GM21576 (cell line): ENCODE data around the gene MGP.

Source experiments
- ATAC-seq: cut with Tn5 transposase; IDR thresholded peaks from one replicate; pipeline ENCODE4 v1.9.1; 2021; ENCODE audit warnings: mild to moderate bottlenecking, moderate library complexity; ENCODE audit not compliant: unreplicated experiment

Gene MGP

GRCh38 chr12:14868916-14869506 lies 16.6 kb downstream of the MGP start:
- no peak for ATAC-seq

GRCh38 chr12:14860490-14860889 lies 25.2 kb downstream of the MGP start:
- no peak for ATAC-seq

- ATAC-seq: no peak
Measured at GRCh38 chr12:14858513-14858912, 27.1 kb downstream of the MGP start.

- no peak for ATAC-seq
Measured at GRCh38 chr12:14854586-14855183, 31.0 kb downstream of the MGP start.

- no peak for ATAC-seq
Measured at GRCh38 chr12:14853961-14854360, 31.7 kb downstream of the MGP start.

GRCh38 chr12:14852880-14853279 lies 32.8 kb downstream of the MGP start:
- no peak for ATAC-seq

GRCh38 chr12:14850929-14851663 lies 34.6 kb downstream of the MGP start:
- ATAC-seq: peak; percentile 65

GRCh38 chr12:14849661-14850060 lies 36.0 kb downstream of the MGP start:
- ATAC-seq: no peak

GRCh38 chr12:14846876-14847580 lies 38.6 kb downstream of the MGP start:
- no peak for ATAC-seq

GRCh38 chr12:14846042-14846587 lies 39.5 kb downstream of the MGP start:
- ATAC-seq: no peak

GRCh38 chr12:14845350-14845750 lies 40.3 kb downstream of the MGP start:
- no peak for ATAC-seq

- no peak for ATAC-seq
Measured at GRCh38 chr12:14844401-14844800, 41.3 kb downstream of the MGP start.

GRCh38 chr12:14843425-14843887 lies 42.2 kb downstream of the MGP start, which contains the start of gene ART4:
ART4 (minus strand) TSS chr12:14843526; CDS start chr12:14843113, 413 bp downstream.
- no peak for ATAC-seq

- no peak for ATAC-seq
Measured at GRCh38 chr12:14842315-14842714, 43.3 kb downstream of the MGP start.

GRCh38 chr12:14841761-14842160 lies 43.9 kb downstream of the MGP start:
- no peak for ATAC-seq

- ATAC-seq: no peak
Measured at GRCh38 chr12:14840616-14841015, 45.0 kb downstream of the MGP start.

GRCh38 chr12:14839262-14839661 lies 46.4 kb downstream of the MGP start:
- ATAC-seq: no peak

GRCh38 chr12:14836336-14837210 lies 49.1 kb downstream of the MGP start:
- no peak for ATAC-seq

- ATAC-seq: no peak
Measured at GRCh38 chr12:14834509-14834908, 51.1 kb downstream of the MGP start.

- ATAC-seq: no peak
Measured at GRCh38 chr12:14833952-14834351, 51.7 kb downstream of the MGP start.
